ENCODE measurements around the gene FZR1. TPM values are rescaled to one million over a fixed set of nuclear protein-coding genes. Genes with fewer than 3 reads are reported as not detected.

FZR1 gene
- total and polyA plus RNA-seq, 2 of the 8 experiments (the other 6 are each of a cell fraction or from before 2014, with no cell fraction given) = 21.6 to 35.5 TPM

- DNase-seq (ENCODE audit: low read depth in 1 of 2, low spot score in 2 of 2) (no peak), FAIRE-seq (no peak)
- Histone ChIP-seq H3K23ac (ENCODE audit: insufficient read length) (no peak overlapping the region), H4K20me1 (replicated peaks in 1 of 2; ENCODE audit: control insufficient read depth in 1 of 2, insufficient read depth in 2 of 2, low read length in 2 of 2) (peaks cover 8 to 20% of the 10 kb centered on the region in 2 experiments), H2BK5ac (ENCODE audit: low read depth, low read length) (no peak overlapping the region), H4K5ac (ENCODE audit: insufficient read length, low read depth, low read length) (no peak overlapping the region), H3K18ac (ENCODE audit: extremely low read depth, low read length) (no peak overlapping the region), H2AFZ (ENCODE audit: low read length) (no peak overlapping the region), H3K27ac (ENCODE audit: low read depth, low read length) (no peak overlapping the region), H2BK20ac (ENCODE audit: low read length) (no peak overlapping the region), H2AK5ac (ENCODE audit: low read depth, low read length) (no peak overlapping the region), H3K79me2 (ENCODE audit: control insufficient read depth in 1 of 2, insufficient read depth in 2 of 2, low read length in 2 of 2) (no peaks in the 10 kb centered on the region), H3K4me1 (replicated peaks in 1 of 4; ENCODE audit: control insufficient read depth in 3 of 4, insufficient read depth in 4 of 4, low read length in 3 of 4) (peaks cover 3 to 11% (median 6%) of the 10 kb centered on the region in 4 experiments; a peak in 6 of 7 replicates), H3K4me2 (ENCODE audit: insufficient read depth in 1 of 2, low read depth in 2 of 2, low read length in 2 of 2) (no peak overlapping the region), H2BK15ac (ENCODE audit: low read length) (no peak overlapping the region), H2BK12ac (ENCODE audit: low read depth, low read length) (no peak overlapping the region), H3K56ac (replicated peaks; ENCODE audit: insufficient read length, low read depth, low read length) (no peak overlapping the region), H2BK120ac (replicated peaks; ENCODE audit: low read depth, low read length) (no peak overlapping the region), H3K27me3 (replicated peaks in 1 of 4; ENCODE audit: control insufficient read depth in 3 of 4, extremely low read depth in 1 of 4, insufficient read depth in 3 of 4, low read length in 3 of 4) (no peaks in the 10 kb centered on the region), H4K8ac (ENCODE audit: extremely low read depth, insufficient read depth, low read length) (no peak overlapping the region), H4K91ac (replicated peaks; ENCODE audit: insufficient read length, low read length) (no peak overlapping the region), H3K4ac (replicated peaks; ENCODE audit: insufficient read length, low read depth, low read length) (no peak overlapping the region), H3K4me3 (ENCODE audit: extremely low read depth in 1 of 4, insufficient read depth in 2 of 4, low read depth in 3 of 4, low read length in 4 of 4) (no peak overlapping the region), H3K9me3 (ENCODE audit: insufficient read depth in 2 of 2, low read depth in 1 of 2, low read length in 1 of 2) (no peaks in the 10 kb centered on the region), H3K9ac (replicated peaks in 1 of 4; ENCODE audit: extremely low read depth in 1 of 4, low read depth in 3 of 4, low read length in 3 of 4) (no peak overlapping the region), H3K23me2 (ENCODE audit: low read depth, low read length) (no peaks in the 10 kb centered on the region), H3K14ac (ENCODE audit: insufficient read length) (no peak overlapping the region), H3K36me3 (ENCODE audit: control insufficient read depth in 2 of 4, insufficient read depth in 4 of 4, low read length in 3 of 4) (peaks cover 0 to 12% (median 4%) of the 10 kb centered on the region in 4 experiments; a peak in 3 of 8 replicates), H3K79me1 (ENCODE audit: low read depth, low read length) (0 out of 2 replicates have a peak, but pooled peaks cover 2% of the 10 kb centered on the region)
- POLR2A ChIA-PET (ENCODE audit: partially characterized antibody) = interaction anchor here (0.8 to 1.6 kb wide), 5 partner anchors 9 to 36 kb away, joined by 3 to 5 read pairs (median 4); no protein-coding TSS in a partner anchor
- CTCF ChIA-PET (ENCODE audit: partially characterized antibody) = interaction anchor here (0.8 to 1.8 kb wide), 4 partner anchors 9 to 18 kb away, joined by 3 to 8 read pairs (median 4); no protein-coding TSS in a partner anchor
- 100% methylated on average over 1 of the region's 1 CpG; no CpG with 5 or more reads in 1 of the 2 experiments for WGBS, 2 experiments (ENCODE audit: extremely low coverage in 1 of 2, insufficient coverage in 1 of 2, insufficient read length in 1 of 2, insufficient replicate concordance in 2 of 2, low coverage in 1 of 2, low lambda C conversion rate in 2 of 2, missing lambda C conversion rate in 1 of 2)
- TF ChIP-seq RBBP5 (IDR thresholded peaks at IDR 0.05; ENCODE audit: borderline replicate concordance, low read depth, low read length) (no peak), HDAC6 (IDR thresholded peaks at IDR 0.05; ENCODE audit: low read depth, low read length) (no peak), CBX8 (IDR thresholded peaks at IDR 0.05; ENCODE audit: borderline replicate concordance, low read depth, low read length) (no peak), SP2 (IDR thresholded peaks at IDR 0.05; ENCODE audit: low read length) (no peak), MAFK (IDR thresholded peaks at IDR 0.05; ENCODE audit: low read depth, low read length) (no peak), KDM1A (IDR thresholded peaks at IDR 0.05; ENCODE audit: borderline replicate concordance, low read length) (peak; percentile 83; the same call in 1 of the 2 replicates), YY1 (IDR thresholded peaks at IDR 0.05; ENCODE audit: low read depth, low read length) (no peak), FOSL1 (IDR thresholded peaks at IDR 0.05; ENCODE audit: insufficient read depth, low read depth, low read length) (no peak)
Observed at GRCh38 chr19:3539756-3540118, 33.6 kb downstream of the FZR1 start.
